ENCODE data around the gene ELL3.
A peak's percentile ranks its signal among the peaks of the same experiment; 100 is the strongest.
"Not testable (repeated sequence)": the region's sequence is repeated elsewhere in the genome, so short reads cannot be mapped to it uniquely, and the experiment has no call there.

ELL3 gene, protein sequence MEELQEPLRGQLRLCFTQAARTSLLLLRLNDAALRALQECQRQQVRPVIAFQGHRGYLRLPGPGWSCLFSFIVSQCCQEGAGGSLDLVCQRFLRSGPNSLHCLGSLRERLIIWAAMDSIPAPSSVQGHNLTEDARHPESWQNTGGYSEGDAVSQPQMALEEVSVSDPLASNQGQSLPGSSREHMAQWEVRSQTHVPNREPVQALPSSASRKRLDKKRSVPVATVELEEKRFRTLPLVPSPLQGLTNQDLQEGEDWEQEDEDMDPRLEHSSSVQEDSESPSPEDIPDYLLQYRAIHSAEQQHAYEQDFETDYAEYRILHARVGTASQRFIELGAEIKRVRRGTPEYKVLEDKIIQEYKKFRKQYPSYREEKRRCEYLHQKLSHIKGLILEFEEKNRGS

DNA sequence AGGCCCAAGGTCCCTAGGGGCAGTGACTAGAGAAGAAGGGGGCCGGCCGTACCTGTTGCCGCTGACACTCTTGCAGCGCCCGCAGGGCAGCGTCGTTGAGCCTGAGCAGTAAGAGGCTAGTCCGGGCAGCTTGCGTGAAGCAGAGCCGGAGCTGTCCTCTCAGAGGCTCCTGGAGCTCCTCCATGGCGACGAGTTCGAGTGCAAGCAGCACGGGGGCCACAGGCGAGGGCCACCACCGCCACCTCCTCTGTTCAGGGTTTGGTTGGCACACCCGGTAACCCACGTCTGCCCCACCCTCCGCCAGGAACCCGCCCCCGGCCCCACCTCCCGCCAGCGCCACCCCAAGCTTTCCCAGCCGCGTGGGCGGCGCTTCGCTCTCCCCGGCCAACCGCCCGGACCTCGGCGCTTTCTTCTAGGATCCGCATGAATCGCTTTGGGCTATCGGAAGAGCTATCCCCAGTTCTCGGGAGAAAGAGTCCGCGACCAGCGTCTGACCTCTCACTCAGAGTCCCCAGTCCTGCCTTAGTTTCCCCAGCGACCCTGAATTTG, at the start of gene ELL3:
Gene ELL3 (minus strand): TSS at position 249 of the 549 bp plus-strand sequence. CDS start 65 bp downstream, at position 184.
- TF ChIP-seq, protein P1, sequence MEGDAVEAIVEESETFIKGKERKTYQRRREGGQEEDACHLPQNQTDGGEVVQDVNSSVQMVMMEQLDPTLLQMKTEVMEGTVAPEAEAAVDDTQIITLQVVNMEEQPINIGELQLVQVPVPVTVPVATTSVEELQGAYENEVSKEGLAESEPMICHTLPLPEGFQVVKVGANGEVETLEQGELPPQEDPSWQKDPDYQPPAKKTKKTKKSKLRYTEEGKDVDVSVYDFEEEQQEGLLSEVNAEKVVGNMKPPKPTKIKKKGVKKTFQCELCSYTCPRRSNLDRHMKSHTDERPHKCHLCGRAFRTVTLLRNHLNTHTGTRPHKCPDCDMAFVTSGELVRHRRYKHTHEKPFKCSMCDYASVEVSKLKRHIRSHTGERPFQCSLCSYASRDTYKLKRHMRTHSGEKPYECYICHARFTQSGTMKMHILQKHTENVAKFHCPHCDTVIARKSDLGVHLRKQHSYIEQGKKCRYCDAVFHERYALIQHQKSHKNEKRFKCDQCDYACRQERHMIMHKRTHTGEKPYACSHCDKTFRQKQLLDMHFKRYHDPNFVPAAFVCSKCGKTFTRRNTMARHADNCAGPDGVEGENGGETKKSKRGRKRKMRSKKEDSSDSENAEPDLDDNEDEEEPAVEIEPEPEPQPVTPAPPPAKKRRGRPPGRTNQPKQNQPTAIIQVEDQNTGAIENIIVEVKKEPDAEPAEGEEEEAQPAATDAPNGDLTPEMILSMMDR (IDR thresholded peaks at IDR 0.05; ENCODE audit: extremely low read depth, missing control alignments), result no peak
- peak; percentile 64 for DNase-seq (ENCODE audit: low spot score)

DNA sequence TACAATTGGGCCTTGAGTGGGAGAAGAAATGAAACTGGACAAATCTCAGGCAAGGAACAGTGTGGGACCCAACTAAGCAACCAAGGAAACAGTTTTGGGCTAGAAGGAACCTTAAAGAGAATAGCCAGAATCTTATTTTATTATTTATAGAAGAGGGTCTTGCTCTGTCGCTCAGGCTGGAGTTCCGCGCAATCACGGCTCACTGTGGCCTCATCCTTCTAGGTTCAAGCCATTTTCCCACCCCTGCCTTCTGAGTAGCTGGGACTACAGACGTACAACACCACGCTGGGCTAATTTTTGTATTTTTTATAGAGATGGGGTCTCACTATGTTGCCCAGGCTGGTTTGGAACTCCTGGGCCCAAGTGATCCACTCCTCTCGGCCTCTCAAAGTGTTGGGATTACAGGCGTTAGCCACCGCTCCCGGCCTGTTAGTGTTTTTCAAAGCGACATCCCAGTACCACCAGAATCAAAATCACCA, 49.3 kb upstream of the ELL3 start:
- no peak for DNase-seq (ENCODE audit: low spot score)
- TF ChIP-seq, protein P1 (IDR thresholded peaks at IDR 0.05; ENCODE audit: extremely low read depth, missing control alignments), result no peak

DNA sequence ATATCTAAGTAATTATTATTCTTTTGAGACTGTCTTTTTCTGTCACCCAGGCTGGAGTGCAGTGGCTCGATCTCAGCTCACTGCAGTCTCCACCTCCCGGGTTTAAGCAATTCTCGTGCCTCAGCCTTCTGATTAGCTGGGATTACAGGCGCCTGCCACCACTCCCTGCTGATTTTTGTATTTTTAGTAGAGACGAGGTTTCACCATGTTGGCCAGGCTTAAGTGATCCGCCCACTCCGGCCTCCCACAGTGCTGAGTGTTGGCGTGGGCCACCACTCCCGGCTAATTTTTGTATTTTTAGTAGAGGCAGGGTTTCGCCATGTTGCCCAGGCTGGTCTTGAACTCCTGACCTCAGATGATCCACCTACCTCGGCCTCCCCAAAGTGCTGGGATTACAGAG, 48.5 kb upstream of the ELL3 start:
- not testable (repeated sequence) for DNase-seq (ENCODE audit: low spot score)

DNA sequence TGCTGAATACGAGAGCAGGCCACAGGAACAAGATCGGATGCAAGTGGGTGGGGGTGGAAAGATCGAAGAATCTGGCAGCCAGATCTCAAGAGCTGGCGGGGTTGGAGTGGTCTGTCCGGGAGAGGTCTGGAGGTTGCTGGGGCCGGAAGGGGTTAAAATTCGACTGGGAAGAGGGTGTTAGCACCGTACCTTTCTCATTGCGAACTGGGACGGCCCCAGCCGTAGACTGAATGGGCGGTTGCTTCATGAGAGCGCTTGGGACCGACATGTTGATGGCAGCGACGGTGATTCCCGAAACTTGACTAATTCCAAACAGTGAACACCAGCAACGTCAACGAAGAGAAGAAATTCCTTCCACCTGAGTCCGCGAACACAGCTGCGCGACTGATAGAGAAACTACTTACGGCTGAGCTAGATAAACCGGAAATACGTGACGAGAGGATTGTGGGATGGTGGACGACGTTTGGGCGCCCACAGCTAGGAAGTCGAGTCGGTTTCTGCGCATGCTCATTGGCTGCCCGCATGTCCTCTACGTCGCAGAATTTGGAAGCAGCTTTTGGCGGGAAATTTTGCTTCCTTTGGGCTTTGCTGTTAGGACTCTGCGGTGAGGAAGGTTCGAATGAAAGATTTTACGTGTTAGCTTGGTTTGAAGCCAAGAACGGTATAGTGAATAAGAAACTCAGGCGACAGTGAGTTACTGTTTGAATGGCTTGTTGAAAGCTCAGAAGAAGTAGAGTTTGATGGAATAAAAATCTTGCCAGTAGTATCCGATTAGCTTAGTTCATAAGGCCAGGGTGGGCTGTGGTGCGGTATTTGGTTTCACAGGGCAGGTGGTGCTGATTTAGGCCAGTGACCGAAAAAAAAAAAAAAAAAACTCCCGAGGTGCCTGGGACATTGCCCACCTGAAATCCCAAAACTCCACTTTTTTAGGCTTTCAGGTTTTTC, 47.8 kb upstream of the ELL3 start, which contains the start of gene MFAP1:
Gene MFAP1 (minus strand): TSS at position 389 of the 945 bp plus-strand sequence. CDS start 121 bp downstream, at position 268.
- TF ChIP-seq, protein P1 (IDR thresholded peaks at IDR 0.05; ENCODE audit: extremely low read depth, missing control alignments), result no peak
- peak; percentile 91 for DNase-seq (ENCODE audit: low spot score)

DNA sequence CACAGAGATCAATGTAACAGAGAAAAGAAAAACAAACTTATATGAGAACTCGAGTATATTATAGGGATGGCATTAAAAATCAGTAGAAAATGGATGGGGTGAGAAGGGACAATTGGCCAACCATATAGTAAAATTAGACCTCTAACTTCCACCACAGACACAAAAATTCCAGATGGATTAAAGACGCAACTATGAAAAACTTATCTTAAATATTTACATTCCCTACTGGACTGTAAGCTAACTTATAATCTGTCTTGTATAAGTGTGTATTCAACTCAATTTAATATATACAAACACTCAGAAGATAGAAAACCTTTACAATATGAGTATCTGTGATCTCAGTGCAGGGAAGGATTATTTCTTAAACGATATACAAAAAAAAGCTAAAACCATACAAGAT, 44.7 kb upstream of the ELL3 start:
- TF ChIP-seq, protein P1 (IDR thresholded peaks at IDR 0.05; ENCODE audit: extremely low read depth, missing control alignments), result no peak
- no peak for DNase-seq (ENCODE audit: low spot score)

DNA sequence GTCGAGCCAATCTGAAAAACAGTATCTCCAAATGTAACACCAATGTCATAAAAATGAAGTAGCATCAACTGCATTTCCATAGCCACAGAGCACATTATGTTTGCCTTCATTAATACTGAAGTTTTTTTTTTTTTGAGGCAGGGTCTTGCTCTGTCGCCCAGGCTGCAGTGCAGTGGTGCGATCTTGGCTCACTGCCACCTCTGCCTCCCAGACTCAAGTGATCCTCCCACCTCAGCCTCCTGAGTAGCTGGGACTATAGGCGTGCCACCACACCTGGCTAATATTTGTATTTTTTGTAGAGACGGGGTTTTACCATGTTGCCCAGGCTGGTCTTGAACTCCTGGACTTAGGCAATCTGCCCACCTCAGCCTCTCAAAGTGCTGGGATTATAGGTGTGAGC, 38.3 kb upstream of the ELL3 start:
- DNase-seq (ENCODE audit: low spot score), result not testable (repeated sequence)

DNA sequence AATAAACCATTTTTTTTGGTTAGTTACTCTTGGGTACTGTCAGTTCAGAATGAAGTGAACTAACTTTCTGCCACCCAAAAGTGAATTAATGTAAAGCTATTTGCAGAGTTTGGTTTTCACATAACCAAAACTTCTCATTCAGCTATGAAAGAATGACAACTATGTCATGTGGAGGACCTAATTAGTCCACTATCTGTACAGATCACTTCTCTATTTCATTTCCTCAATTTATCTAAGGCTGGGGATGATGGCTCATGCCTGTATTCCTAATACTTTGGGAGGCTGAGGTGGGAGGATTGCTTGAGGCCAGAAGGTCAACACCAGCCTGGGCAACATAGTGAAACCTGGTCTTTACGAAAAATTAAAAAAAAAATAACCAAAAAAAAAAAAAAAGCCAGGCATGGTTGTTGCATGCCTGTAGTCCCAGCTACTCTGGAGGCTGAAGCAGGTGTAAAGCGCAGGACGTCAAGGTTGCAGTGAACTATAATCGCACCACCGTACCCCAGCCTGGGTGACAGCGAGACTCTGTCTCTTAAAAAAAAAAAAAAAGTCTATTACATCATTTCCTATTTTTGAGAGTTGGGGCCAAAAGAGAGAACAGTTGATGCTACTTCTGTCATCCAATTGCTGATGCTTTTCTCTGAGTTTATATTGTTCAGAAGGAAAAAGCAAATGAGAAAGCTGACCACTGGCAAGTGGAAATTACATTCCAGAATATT, 32.4 kb upstream of the ELL3 start:
- peak; percentile 45 for DNase-seq (ENCODE audit: low spot score)
- TF ChIP-seq, protein P1 (IDR thresholded peaks at IDR 0.05; ENCODE audit: extremely low read depth, missing control alignments), result no peak
